ENCODE measurements around the gene CALHM5. TPM values are rescaled to one million over a fixed set of nuclear protein-coding genes. Genes with fewer than 3 reads are reported as not detected.

The CALHM5 gene
- total RNA-seq, 1 donor from 2014 or later: 1.9 TPM

GRCh38 chr6:116508527-116508926 is 2.9 kb upstream of the CALHM5 start:
- no peak for DNase-seq

- peak; percentile 31 for DNase-seq
Measured at GRCh38 chr6:116512111-116512559, 696 bp downstream of the CALHM5 start.

- no peak for DNase-seq
Measured at GRCh38 chr6:116512734-116513133, 1.3 kb downstream of the CALHM5 start.

DNA sequence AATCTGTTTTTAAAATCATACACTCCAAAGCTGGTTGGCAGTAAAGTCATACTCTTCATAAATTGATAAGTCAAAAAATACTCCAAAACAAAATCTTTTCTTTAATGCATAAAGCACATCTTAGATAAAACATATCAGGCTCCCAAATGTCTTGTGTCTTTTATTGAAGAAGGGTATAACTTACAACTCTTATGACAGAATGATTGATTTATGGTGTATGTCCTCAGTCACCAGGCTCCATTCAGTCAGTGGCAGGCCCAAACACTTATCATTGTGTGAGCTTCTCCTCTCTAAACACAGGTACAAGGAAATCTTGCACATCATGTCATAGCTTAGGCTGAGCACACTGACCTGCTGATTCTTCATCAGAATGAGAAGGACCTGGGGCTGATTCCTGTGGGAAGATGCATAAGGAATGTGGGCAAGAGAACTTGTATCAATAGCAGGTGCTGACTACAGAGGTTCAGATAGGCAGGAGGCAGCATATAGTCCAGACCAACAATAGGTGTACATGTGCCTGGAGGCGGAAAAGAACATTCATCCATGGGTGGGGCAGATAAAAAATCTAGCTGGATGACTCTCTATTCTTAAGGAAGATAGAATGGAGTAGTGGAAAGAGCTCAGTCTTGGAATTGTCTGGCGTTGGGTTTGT is 1.9 kb downstream of the CALHM5 start:
- DNase-seq: no peak

DNA sequence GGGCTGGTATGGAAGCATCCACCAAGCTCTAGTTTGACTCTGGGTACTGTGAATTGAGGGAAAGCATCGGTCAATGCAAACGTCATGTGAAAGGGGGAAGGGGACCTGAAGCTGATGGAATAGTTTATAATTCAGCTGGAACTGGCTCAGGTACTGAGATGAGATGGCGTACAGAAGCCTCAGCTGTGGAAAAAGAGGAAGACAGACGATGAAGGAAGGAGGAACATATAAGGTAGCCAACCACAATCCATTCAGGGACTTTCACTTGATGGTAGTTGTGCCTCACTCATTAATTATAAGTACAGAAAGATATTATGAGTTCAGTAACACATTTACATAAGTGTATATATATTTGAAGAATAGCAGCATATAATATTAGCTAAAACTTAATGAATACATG is 2.7 kb downstream of the CALHM5 start:
- DNase-seq: no peak

GRCh38 chr6:116515141-116515540 is 3.7 kb downstream of the CALHM5 start:
- DNase-seq: no peak

- peak; percentile 28 for DNase-seq
Measured at GRCh38 chr6:116518621-116519368, 7.4 kb downstream of the CALHM5 start.

DNA sequence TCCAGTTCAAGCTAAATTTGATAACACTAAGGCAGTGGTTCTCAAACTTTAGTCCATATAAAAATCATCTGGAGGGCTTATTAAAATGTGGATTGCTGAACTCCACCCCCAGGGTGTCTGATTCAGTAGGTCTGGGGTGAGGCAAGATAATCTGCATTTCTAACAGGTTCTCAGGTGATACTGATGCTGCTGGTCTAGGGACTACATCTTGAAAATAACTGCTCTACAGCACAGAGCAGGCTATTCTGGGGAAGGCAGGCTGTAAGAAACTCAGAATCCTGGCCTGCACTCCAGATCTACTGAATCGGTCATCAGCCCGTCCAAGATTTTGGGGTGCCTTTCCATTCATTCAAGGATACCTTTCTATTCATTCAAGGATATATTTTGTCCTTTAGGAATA is 11.5 kb downstream of the CALHM5 start:
- no peak for DNase-seq

DNA sequence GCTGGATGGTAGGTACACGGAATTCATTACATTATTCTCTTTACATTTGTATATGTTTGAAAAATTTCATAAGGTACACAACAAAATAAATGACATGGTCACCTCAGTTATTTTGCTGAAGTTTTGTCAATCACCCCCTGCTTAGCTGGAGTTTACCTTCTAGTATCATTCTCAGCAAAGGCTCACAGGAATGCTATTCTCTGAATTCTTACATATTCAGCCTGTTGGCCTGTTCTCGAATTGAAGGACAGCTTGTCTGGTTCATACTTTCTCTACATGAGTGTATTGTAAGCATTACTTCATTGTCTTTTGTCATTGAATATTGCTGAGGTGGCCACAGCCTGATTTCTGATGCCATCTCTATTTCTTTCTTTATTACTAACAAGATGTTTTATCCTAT is 12.8 kb downstream of the CALHM5 start:
- DNase-seq: no peak

DNA sequence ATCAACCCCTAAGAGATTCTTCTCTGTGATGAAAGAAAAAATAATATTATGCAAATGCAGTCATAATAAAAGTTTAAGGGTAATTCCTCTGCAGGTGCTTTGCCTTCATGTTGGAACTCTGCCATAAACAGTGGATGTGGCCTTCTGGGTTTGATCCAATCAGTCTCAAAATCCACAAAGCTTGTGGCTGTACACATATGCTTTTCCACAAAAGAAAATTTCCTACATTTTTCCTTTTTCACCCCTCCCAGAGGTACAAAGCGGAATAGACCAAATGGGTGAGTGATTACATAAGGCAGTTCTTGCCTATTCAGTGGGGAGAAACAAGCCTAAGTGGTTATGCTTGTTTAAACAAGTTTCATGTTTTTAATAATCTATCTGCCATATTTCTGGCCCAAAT is 16.7 kb downstream of the CALHM5 start:
- DNase-seq: no peak

DNA sequence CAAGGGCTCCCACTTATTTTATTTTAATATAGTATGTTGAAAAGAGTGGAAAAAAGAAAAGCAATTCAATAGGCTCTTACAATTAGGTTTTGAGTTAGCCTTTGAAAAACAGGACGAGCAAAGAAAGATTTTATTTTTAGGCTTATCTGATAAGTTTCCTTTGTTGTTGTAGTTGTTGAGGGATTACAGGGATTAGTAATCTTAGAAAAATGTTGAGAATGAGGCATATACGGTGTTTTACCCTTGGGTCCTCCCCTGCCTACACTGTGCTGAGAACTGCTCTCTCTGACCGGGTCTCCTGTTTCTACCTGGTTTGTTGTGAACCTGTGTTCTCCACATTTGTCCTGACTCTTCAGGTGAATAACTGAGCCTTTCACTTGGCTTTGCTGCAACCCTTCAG is 17.3 kb downstream of the CALHM5 start:
- no peak for DNase-seq

GRCh38 chr6:116529466-116530290 is 18.2 kb downstream of the CALHM5 start:
- no peak for DNase-seq

- DNase-seq: no peak
Measured at GRCh38 chr6:116530436-116530835, 19.0 kb downstream of the CALHM5 start.

DNA sequence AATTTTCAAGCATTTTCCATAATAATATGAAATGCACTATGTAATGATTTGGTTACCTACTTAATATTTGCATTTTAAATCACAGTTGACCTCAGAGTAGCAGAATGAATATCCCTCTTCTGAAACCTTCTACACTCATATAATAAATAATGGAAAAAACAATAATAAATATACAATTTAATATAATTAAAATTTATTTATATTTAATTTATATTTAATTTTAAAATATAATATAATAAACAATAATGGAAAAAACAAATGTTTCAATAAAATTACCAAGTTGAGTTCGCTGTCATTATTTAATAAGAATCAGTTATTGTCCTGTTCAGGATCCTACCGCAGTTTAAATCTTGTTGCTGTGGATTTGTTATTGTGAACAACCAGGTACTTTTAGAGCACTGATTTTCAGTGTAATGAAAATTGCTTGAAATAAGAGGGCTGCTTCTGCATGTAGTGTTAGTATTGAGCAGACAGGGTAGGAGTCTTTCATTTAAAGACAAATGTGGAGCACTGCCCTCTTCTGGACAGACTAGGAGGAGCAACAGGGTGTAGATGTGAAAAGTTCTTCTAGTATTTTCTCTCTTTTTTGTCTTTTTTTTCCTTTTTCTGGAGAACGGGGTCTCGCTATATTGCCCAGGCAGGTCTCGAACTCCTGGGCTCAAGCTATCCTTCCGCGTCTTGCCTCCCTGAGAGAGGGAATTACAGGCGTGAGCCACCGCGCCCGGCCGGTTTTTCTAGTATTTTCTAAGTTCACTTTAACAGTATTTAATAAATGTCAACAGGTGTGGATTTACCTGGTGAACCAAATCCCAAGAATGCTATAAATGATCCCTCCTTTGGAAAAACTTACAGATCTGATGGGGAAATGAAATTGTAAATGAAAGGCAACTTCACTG is 20.5 kb downstream of the CALHM5 start:
- DNase-seq: peak; percentile 78

DNA sequence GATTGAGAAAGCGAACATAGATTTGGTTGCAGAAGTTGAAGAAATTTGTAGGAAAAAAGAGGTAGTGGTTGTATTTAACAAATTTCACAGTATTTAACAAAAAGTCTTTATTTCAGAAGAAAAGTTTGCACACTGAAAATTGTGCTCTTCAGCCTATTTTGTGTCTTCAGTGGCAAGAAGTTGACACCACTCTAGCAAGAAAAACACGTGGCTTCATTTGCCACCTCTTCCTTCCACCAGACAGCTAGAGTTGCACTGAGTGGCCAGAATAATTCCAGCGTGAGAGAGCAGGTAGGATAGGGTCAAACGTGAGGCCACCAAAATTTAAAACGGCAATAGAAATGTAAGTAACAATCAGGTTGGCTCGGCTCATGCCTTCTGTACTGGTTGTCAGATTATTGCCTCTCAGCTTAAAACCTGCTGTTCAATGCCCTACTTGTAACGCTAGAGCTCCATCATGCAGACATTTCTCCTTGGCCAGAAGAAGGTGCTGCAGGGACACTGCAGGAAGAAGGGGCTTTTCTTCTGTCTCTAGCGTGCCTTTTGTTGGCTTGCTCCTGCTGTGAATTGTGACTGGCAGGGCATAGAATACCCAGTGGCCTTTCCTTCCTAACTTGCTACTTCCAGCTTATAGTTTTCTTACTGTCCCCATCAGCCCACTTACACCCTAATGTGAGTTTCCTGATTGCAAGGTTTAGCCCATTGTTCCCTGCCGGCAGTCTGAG is 22.0 kb downstream of the CALHM5 start:
- no peak for DNase-seq

- no peak for DNase-seq
Measured at GRCh38 chr6:116535109-116535508, 23.7 kb downstream of the CALHM5 start.

DNA sequence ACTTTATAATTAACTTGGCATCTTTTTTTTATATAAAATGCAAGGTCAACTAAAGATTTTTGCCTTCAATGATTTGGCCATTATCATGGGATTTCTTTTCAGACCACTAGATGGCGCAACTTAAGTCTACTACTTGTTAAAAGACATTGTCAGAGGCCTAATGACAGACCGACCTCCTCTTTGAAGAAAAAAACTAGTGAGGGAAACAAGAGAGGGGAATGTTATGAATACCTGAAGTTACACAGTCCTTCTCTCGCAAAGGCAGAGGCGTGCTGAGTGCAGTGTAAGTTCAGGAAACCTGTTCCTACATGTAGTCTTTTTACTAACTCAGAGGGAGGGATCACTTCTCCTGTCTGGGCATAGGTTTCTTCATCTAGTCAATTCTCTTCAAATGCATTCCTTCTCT is 24.8 kb downstream of the CALHM5 start:
- DNase-seq: peak; percentile 67

DNA sequence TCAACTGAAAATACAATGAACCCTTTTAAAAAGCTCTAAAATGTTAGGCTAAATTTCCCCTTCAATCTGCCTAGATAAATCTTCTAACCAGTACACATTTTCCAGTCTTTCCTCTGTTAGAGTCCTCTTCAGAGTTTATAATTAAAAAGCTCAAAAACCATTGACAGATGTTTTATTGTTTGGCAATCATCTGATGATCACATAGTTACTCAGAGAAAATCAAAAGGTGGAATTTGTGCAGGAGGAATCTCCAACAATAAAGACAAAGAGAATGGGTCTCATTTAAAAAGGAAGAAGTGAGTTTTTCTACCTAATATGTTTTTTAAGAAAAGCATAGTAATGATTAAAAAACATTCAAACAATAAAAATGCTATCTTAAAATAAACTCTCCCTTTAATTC is 31.0 kb downstream of the CALHM5 start:
- no peak for DNase-seq

- DNase-seq: no peak
Measured at GRCh38 chr6:116543149-116543548, 31.7 kb downstream of the CALHM5 start.

DNA sequence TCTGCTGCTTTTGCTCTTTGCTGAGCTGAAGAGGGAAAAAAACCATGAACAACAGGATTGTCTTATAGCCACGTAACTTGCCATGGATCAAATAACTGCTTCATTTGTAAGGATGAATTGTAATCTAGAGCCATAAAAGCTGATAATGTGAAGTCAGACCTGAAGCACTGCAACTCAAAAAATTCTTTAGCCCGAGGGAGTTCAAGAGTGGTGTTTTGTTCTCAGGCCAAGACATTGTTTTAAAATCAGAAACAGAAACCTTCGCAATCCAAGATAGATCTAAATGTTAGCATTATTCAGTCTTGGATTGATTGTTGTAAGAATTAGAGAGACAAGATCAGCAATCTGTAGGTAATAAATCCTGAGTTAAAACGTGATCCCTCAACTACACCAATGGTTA is 34.2 kb downstream of the CALHM5 start, which contains the start of gene TRAPPC3L:
Gene TRAPPC3L (minus strand): TSS at position 34 of the 400 bp plus-strand sequence. CDS start 170 bp downstream, outside the sequence.
- no peak for DNase-seq

DNA sequence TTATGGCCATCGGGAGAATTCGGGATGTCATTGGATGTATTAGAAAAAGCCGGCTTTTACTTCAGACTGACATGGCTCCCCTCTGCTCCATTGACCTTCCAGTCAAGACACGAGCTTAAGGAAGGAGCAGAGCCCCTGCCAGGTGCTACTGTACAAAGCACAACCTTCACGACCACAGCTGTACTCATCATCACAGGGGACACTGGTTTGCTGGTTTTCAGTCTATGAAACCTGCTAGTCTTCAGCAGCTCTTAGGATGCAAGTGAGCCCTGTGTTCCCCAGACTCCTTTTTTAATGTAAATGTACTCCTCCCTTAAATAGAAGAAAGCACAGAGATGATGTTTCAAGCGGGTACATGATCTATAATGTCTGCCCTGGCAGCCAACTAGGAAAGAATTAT is 35.9 kb downstream of the CALHM5 start:
- DNase-seq: no peak

Measured in tongue (tissue), 2 donors.